ENCODE data around the gene NFATC1. TPM values are rescaled to one million over a fixed set of nuclear protein-coding genes. Genes with fewer than 3 reads are reported as not detected.

Gene NFATC1
- total RNA-seq, 3 donors from 2014 or later (not counting 1 experiment from before 2014, with no cell fraction given): 35.8 to 47.4 (median 37.1) TPM

- Mint-ChIP-seq H3K36me3 (no peaks in the 10 kb centered on the region), H3K4me3 (no peak overlapping the region), H3K4me1 (peaks cover 28 to 57% of the 10 kb centered on the region in 2 donors), H3K9me3 (no peaks in the 10 kb centered on the region), H3K27ac (no peak overlapping the region), H3K27me3 (ENCODE audit: low read depth in 2 of 2) (no peaks in the 10 kb centered on the region)
- no peaks in the 10 kb centered on the region for H3K36me3 ChIP-seq (ENCODE audit: control insufficient read depth, insufficient read depth, low read length)
- H3K27me3 ChIP-seq (ENCODE audit: control insufficient read depth, insufficient read depth, low read length): no peaks in the 10 kb centered on the region
- no peak overlapping the region for H3K4me3 ChIP-seq (ENCODE audit: low read length)
- ATAC-seq: no peak
- WGBS (ENCODE audit: insufficient coverage): 93% methylated on average over 22 of the region's 22 CpGs
- no peak overlapping the region for H3K27ac ChIP-seq (ENCODE audit: low read length)
- no peaks in the 10 kb centered on the region for H3K9me3 ChIP-seq (ENCODE audit: control insufficient read depth, insufficient read depth, low read length)
- no peak for DNase-seq
- intact Hi-C loops (cut with micrococcal nuclease): no loop called here
- TF ChIP-seq, protein P1, sequence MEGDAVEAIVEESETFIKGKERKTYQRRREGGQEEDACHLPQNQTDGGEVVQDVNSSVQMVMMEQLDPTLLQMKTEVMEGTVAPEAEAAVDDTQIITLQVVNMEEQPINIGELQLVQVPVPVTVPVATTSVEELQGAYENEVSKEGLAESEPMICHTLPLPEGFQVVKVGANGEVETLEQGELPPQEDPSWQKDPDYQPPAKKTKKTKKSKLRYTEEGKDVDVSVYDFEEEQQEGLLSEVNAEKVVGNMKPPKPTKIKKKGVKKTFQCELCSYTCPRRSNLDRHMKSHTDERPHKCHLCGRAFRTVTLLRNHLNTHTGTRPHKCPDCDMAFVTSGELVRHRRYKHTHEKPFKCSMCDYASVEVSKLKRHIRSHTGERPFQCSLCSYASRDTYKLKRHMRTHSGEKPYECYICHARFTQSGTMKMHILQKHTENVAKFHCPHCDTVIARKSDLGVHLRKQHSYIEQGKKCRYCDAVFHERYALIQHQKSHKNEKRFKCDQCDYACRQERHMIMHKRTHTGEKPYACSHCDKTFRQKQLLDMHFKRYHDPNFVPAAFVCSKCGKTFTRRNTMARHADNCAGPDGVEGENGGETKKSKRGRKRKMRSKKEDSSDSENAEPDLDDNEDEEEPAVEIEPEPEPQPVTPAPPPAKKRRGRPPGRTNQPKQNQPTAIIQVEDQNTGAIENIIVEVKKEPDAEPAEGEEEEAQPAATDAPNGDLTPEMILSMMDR (IDR thresholded peaks at IDR 0.05): no peak
- H3K4me1 ChIP-seq (ENCODE audit: control insufficient read depth, insufficient read depth, low read length): peaks cover 39% of the 10 kb centered on the region
Observed at GRCh38 chr18:79518028-79518682, 122.4 kb downstream of the NFATC1 start.

DNA sequence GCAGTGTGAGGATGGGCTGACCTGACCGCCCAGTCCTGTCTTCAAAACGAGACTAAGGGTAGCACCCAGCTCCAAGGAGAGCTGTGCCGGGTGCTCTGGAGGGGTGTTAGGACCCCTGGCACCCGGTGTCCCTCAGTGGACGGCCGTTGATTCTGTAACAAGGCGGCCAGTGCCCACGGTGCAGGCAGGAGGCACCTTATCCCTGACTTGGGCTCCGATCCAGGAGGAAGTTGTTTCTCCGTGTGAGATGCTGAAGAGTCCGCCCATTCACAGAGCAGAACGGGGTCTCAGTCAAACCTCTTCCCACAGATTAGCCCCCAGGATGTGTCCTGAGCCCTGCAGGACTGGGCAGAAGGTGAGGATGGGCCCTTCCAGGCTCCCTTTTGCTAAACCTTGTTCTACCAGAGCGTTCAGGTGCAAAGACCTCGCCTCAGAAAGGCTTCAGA is 123.0 kb downstream of the NFATC1 start:
- Mint-ChIP-seq H3K4me3 (no peak overlapping the region), H3K36me3 (no peaks in the 10 kb centered on the region), H3K27ac (no peak overlapping the region), H3K4me1 (peaks cover 33 to 63% of the 10 kb centered on the region in 2 donors), H3K27me3 (ENCODE audit: low read depth in 2 of 2) (no peaks in the 10 kb centered on the region), H3K9me3 (no peaks in the 10 kb centered on the region)
- Histone ChIP-seq H3K36me3 (ENCODE audit: control insufficient read depth, insufficient read depth, low read length) (no peaks in the 10 kb centered on the region), H3K27me3 (ENCODE audit: control insufficient read depth, insufficient read depth, low read length) (no peaks in the 10 kb centered on the region), H3K4me1 (ENCODE audit: control insufficient read depth, insufficient read depth, low read length) (peaks cover 45% of the 10 kb centered on the region), H3K9me3 (ENCODE audit: control insufficient read depth, insufficient read depth, low read length) (no peaks in the 10 kb centered on the region), H3K27ac (ENCODE audit: low read length) (no peak overlapping the region), H3K4me3 (ENCODE audit: low read length) (no peak overlapping the region)
- intact Hi-C loops (cut with micrococcal nuclease): no loop called here
- WGBS (ENCODE audit: insufficient coverage): 93% methylated on average over 14 of the region's 14 CpGs
- DNase-seq: no peak
- TF ChIP-seq, protein P1 (IDR thresholded peaks at IDR 0.05): no peak
- no peak for ATAC-seq

DNA sequence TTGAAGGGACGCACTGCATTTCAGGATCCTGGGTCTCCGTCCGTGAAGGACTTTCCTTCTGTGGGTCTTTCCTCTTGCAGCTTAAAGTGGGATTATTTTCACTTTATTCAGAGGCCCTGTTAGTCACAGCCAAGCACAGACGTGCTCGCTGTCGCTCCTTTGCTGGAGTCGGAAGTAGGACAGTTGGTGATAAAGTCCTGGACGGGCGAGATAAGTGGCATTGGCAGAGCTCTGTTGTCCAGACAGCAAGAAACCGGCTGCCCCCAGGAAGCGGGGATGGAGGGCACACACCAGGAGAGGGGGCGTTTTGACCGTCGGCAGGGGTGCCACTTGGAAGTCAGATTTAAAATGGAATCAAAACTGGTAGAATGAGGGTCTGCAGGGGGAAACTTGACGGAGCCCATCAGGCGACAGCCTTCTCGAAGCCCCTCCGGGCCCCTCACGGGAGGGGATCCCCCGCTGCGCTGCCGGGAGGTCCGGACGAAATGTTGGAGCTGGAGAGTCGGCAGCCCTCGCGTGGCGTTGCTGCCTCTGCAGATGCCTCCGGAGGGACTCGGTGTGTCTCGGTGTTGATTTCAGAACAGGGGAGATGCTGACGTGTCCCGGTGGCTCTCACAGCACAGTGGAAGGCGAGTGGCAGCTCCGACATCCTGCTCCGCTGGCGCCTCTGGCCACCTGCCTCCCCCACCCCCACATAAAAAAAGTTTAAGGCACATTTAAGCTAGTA is 124.2 kb downstream of the NFATC1 start:
- TF ChIP-seq, protein P1 (IDR thresholded peaks at IDR 0.05): no peak
- no peaks in the 10 kb centered on the region for H3K27me3 Mint-ChIP-seq (ENCODE audit: low read depth in 2 of 2)
- peak overlapping the region; percentile 41 to 91 for H3K27ac Mint-ChIP-seq
- peaks cover 57% of the 10 kb centered on the region for H3K4me1 ChIP-seq (ENCODE audit: control insufficient read depth, insufficient read depth, low read length)
- intact Hi-C loops (cut with micrococcal nuclease): loop anchor here (5.0 to 10.0 kb wide), 3 partner anchors 125 to 453 kb away; partner anchors contain the start of genes ATP9B and CTDP1
- no peaks in the 10 kb centered on the region for H3K9me3 Mint-ChIP-seq
- peaks cover 45 to 75% of the 10 kb centered on the region in 2 donors for H3K4me1 Mint-ChIP-seq
- peak overlapping the region; percentile 70 for H3K4me3 Mint-ChIP-seq
- H3K4me3 ChIP-seq (ENCODE audit: low read length): no peak overlapping the region
- H3K36me3 Mint-ChIP-seq: no peaks in the 10 kb centered on the region
- H3K27me3 ChIP-seq (ENCODE audit: control insufficient read depth, insufficient read depth, low read length): no peaks in the 10 kb centered on the region
- DNase-seq (peak; percentile 16 to 58), ATAC-seq (peak in 2 of 3 donors; percentile 13 to 38)
- H3K36me3 ChIP-seq (ENCODE audit: control insufficient read depth, insufficient read depth, low read length): no peaks in the 10 kb centered on the region
- WGBS (ENCODE audit: insufficient coverage): 57% methylated on average over 36 of the region's 37 CpGs
- H3K9me3 ChIP-seq (ENCODE audit: control insufficient read depth, insufficient read depth, low read length): no peaks in the 10 kb centered on the region
- no peak overlapping the region for H3K27ac ChIP-seq (ENCODE audit: low read length)
